Measurements from ENCODE around the gene NFILZ.

Gene NFILZ

DNA sequence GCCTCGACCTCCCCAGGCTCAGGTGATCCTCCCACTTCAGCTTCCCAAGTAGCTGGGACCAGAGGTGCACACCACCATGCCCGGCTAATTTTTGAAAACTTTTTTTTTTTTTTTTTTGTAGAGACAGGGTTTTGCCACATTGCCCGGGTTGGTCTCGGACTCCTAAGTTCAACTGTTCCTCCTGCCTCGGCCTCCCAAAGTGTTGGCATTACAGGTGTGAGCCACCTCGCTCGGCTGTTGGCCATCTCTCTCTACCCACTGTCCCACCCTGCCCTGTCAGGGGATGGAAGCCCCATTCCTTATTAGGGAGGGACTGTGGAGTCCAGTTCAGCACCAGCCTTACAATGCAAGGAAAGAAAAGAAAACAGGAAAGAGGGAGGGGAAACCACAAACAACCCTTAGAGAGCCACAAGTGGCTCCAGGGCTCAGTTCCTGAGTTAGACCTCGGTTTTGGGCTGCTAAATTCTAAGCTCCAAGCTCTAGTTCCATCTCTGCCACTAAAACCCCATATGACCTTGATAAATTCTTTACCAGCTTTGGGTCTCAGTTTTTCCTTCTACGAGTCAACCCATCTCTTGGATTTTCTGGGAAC, 36.5 kb downstream of the NFILZ start:
- DNase-seq (ENCODE audit: low read depth), result no peak
- TF ChIP-seq CTCF (IDR thresholded peaks at IDR 0.05; ENCODE audit: insufficient read depth, low read depth, low read length, missing control alignments), result no peak
- H3K4me3 ChIP-seq (ENCODE audit: low read depth, low read length), result no peak overlapping the region

DNA sequence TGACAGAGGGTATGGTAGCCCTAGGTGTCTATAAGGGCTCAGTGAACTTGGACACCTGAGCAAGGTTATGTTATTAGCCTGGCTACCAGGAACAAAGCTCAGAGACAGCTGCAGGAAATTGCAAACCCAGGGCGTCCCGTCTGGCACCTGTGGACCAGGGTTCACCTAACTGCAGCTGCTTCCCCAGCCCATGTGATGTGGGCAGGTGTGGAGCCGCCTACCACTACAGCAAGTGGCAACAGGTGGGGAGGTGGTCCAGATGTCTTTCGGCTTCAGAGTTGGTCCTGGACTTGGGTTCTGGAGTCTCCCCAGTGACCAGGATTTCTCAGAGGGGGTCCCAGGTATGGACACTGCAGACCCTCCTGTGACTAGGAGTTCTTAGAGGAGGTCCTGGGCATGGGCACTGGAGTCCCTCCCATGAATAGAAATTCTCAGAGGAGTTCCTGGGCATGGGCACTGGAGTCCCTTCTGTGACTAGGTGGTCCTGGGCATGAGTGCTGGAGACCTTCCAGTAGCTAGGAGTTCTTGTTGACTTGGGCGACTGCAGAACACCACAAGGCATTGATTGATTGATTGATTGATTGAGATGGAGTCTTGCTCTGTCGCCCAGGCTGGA, 43.0 kb downstream of the NFILZ start:
- no peak for TF ChIP-seq CTCF (IDR thresholded peaks at IDR 0.05; ENCODE audit: insufficient read depth, low read depth, low read length, missing control alignments)
- no peak overlapping the region for H3K4me3 ChIP-seq (ENCODE audit: low read depth, low read length)
- DNase-seq (ENCODE audit: low read depth), result no peak

- TF ChIP-seq CTCF (IDR thresholded peaks at IDR 0.05; ENCODE audit: insufficient read depth, low read depth, low read length, missing control alignments), result no peak
- DNase-seq (ENCODE audit: low read depth), result no peak
- H3K4me3 ChIP-seq (ENCODE audit: low read depth, low read length), result no peak overlapping the region
Measured at GRCh38 chr19:8675066-8675465, 44.6 kb downstream of the NFILZ start.

- no peak for TF ChIP-seq CTCF (IDR thresholded peaks at IDR 0.05; ENCODE audit: insufficient read depth, low read depth, low read length, missing control alignments)
- DNase-seq (ENCODE audit: low read depth), result no peak
- H3K4me3 ChIP-seq (ENCODE audit: low read depth, low read length), result no peak overlapping the region
Measured at GRCh38 chr19:8678244-8678807, 47.9 kb downstream of the NFILZ start.
